ENCODE measurements around the gene MTMR4. TPM values are rescaled to one million over a fixed set of nuclear protein-coding genes. Genes with fewer than 3 reads are reported as not detected.
"Not testable (repeated sequence)": the region's sequence is repeated elsewhere in the genome, so short reads cannot be mapped to it uniquely, and the experiment has no call there.

MTMR4 gene
- total RNA-seq, 1 donor from 2014 or later: 62.4 TPM

- TF ChIP-seq CTCF (IDR thresholded peaks at IDR 0.05; ENCODE audit: insufficient read depth, low read length, severe bottlenecking): peak; percentile 24
- Histone ChIP-seq H3K4me3 (ENCODE audit: low read depth, low read length) (no peak within 1 kb of the TSS), H3K27me3 (ENCODE audit: control insufficient read depth, insufficient read depth, low read length) (peaks cover under 1% of the 10 kb centered on the region), H3K36me3 (ENCODE audit: control insufficient read depth, insufficient read depth, low read length) (no peaks in the 10 kb centered on the region)
- FAIRE-seq: no peak
- no peak for DNase-seq (ENCODE audit: low read depth)
These were observed 26.6 kb downstream of the MTMR4 start, which contains the start of gene HSF5 for GRCh38 chr17:58487589-58488427. TSS of gene HSF5 (minus strand) at chr17:58488408. CDS start at chr17:58488274, 134 bp downstream.

DNA sequence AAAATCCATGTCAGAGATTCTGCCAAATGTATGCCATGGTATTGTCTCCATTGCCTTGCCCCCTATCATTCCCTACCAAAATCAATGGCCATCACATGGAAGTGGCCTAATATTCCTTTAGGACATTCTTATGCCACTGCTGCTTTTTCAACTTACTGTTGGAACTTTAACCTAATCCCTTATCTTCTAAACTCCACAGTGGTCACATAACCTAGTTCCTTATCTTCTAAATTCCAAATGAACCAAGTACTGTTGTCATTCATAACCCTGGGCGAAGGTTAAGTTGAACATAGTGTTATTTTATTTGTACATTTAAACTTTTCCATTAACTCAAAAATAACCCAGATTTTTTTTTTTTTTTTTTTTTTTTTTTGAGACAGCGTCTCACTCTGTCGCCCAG, 29.8 kb downstream of the MTMR4 start:
- TF ChIP-seq CTCF (IDR thresholded peaks at IDR 0.05; ENCODE audit: insufficient read depth, low read length, severe bottlenecking): no peak
- DNase-seq (ENCODE audit: low read depth) (no peak), FAIRE-seq (no peak)
- Histone ChIP-seq H3K4me3 (ENCODE audit: low read depth, low read length) (no peak overlapping the region), H3K36me3 (ENCODE audit: control insufficient read depth, insufficient read depth, low read length) (no peaks in the 10 kb centered on the region), H3K27me3 (ENCODE audit: control insufficient read depth, insufficient read depth, low read length) (peaks cover 2% of the 10 kb centered on the region)

GRCh38 chr17:58481798-58482197, 32.6 kb downstream of the MTMR4 start:
- FAIRE-seq; H3K27me3 ChIP-seq (ENCODE audit: control insufficient read depth, insufficient read depth, low read length); H3K4me3 ChIP-seq (ENCODE audit: low read depth, low read length); H3K36me3 ChIP-seq (ENCODE audit: control insufficient read depth, insufficient read depth, low read length); DNase-seq (ENCODE audit: low read depth): not testable (repeated sequence)

DNA sequence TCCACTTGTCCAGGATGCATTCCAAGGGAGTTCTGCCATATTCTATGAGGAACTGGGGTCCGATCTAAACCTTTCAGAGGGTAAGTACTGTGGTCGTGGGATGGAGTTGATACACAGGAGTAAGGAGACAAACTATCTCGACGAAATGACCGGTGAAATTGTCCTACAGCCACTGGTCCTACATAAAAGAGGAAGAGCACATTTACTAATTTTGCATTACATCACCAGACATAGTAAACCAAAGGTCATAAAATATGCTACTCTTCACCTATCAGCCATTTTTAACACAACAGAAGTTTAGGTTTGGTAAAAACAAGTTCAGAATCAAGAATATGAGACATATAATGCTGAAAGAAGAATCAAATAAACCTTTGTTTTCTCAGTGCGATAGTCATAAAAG, 34.3 kb downstream of the MTMR4 start:
- Histone ChIP-seq H3K4me3 (ENCODE audit: low read depth, low read length) (no peak overlapping the region), H3K36me3 (ENCODE audit: control insufficient read depth, insufficient read depth, low read length) (no peaks in the 10 kb centered on the region), H3K27me3 (ENCODE audit: control insufficient read depth, insufficient read depth, low read length) (peaks cover 2% of the 10 kb centered on the region)
- no peak for TF ChIP-seq CTCF (IDR thresholded peaks at IDR 0.05; ENCODE audit: insufficient read depth, low read length, severe bottlenecking)
- FAIRE-seq: no peak
- DNase-seq (ENCODE audit: low read depth): no peak

- H3K4me3 ChIP-seq (ENCODE audit: low read depth, low read length): no peak overlapping the region
- no peaks in the 10 kb centered on the region for H3K36me3 ChIP-seq (ENCODE audit: control insufficient read depth, insufficient read depth, low read length)
- no peak for DNase-seq (ENCODE audit: low read depth)
- FAIRE-seq: no peak
- H3K27me3 ChIP-seq (ENCODE audit: control insufficient read depth, insufficient read depth, low read length): no peaks in the 10 kb centered on the region
- no peak for TF ChIP-seq CTCF (IDR thresholded peaks at IDR 0.05; ENCODE audit: insufficient read depth, low read length, severe bottlenecking)
These were observed 37.6 kb downstream of the MTMR4 start for GRCh38 chr17:58476812-58477211.

- TF ChIP-seq CTCF (IDR thresholded peaks at IDR 0.05; ENCODE audit: insufficient read depth, low read length, severe bottlenecking): no peak
- no peak for DNase-seq (ENCODE audit: low read depth)
- H3K27me3 ChIP-seq (ENCODE audit: control insufficient read depth, insufficient read depth, low read length): no peaks in the 10 kb centered on the region
- no peak overlapping the region for H3K4me3 ChIP-seq (ENCODE audit: low read depth, low read length)
- H3K36me3 ChIP-seq (ENCODE audit: control insufficient read depth, insufficient read depth, low read length): no peaks in the 10 kb centered on the region
- no peak for FAIRE-seq
These were observed 38.5 kb downstream of the MTMR4 start for GRCh38 chr17:58475985-58476384.

All from bronchial epithelial cell (primary cell).